NCI-H526 (cell line): Measurements from ENCODE around the gene TTC1.
"Not testable (repeated sequence)": the region's sequence is repeated elsewhere in the genome, so short reads cannot be mapped to it uniquely, and the experiment has no call there.

Source experiments
- DNase-seq, 2 experiments: peaks; one replicate each; lab custom pipeline; 2025; lab: John Stamatoyannopoulos, UW

Gene TTC1

DNA sequence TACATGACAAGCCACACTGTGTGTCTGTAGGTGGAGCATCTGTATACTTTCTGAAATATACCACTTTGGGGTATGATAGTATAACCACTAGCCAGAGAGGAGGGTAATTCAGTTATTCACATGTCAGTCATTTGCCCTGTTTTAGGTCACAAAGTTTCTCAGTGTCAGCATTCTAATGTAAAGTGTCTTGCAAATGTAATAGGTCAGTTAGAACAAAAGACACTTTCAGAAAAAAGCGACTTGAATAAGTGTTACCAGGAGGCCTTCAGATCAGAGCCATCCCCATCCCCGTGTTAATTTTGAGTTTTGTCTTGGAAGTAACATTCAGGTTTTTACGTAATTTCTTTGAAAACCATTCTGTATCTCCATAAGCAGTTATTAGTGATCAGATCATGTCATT, 33.7 kb downstream of the TTC1 start:
- no peak for DNase-seq

DNA sequence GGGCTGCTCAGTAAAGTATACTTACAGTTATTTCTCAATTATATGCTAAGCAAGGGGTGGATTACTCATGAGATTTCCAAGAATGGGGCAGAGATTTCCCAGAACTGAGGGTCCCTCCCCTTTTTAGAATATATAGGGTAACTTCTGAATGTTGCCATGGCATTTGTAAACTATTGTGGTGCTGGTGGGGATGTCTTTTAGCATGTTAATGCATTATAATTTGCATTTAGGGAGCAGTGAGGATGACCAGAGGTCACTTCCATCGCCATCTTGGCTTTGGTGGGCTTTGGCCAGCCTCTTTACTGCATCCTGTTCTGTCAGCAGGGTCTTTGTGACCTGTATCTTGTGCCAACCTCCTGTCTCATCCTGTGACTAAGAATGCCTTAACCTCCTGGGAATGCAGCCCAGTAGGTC, 35.5 kb downstream of the TTC1 start:
- no peak for DNase-seq

DNA sequence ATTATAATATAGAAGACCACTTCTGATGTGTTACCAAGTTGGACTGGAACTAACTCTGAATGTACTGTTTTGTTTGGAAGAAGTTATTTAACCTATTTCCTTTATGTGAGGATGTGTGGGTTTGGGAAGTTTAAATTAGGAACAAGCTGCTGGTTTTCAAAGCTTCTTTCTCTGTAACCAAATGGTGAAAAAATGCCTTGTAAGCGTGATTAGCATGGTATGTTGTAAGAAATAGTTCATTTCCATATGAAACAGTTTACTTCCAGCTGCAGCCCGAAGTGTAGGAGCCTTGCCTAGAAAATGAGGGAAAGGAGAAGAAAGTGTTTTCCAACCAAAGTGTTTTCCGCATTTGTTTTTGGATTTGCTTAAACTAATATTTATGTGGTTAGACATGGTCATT, 36.0 kb downstream of the TTC1 start:
- DNase-seq, result peak; percentile 23 to 49

DNA sequence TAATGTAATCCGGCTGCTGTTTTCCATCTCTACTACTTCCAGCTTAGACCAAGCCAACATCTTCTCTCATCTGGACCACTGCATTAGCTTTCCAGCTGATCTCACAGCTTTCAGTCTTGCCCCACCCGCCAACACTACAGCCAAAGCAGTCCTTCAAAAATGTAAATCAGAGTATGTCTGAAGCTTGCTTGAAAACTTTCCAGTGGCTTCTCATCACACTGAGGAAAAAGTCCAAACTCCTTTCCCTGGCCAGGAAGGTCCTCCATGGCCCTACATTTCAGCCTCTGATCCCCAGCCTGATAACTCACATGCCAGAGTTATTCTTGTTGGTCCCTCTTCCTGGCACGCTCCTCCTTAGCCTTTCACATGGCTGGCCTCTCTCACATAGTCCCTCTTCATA, 38.5 kb downstream of the TTC1 start:
- DNase-seq, result no peak

DNA sequence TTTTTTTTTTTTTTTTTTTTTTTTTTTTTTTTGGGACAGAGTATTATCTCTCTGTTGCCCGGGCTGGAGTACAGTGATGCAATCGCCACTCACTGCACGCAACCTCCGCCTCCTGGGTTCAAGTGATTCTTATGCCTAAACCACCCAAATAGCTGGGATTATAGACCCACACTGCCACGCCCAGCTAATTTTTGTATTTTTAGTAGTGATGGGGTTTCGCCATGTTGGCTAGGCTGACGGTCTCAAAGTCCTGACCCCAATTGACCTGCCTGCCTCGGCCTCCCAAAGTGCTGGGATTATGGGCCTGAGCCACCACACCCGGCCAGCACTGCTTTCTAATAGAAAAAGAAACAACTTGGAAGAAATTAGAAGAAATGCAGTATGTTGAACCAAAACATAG, 39.2 kb downstream of the TTC1 start:
- DNase-seq, result no peak

- DNase-seq, result no peak
Measured at GRCh38 chr5:160049099-160049498, 40.2 kb downstream of the TTC1 start.

GRCh38 chr5:160054047-160054446, 45.1 kb downstream of the TTC1 start:
- no peak for DNase-seq

GRCh38 chr5:160054831-160055230, 45.9 kb downstream of the TTC1 start:
- no peak for DNase-seq

DNA sequence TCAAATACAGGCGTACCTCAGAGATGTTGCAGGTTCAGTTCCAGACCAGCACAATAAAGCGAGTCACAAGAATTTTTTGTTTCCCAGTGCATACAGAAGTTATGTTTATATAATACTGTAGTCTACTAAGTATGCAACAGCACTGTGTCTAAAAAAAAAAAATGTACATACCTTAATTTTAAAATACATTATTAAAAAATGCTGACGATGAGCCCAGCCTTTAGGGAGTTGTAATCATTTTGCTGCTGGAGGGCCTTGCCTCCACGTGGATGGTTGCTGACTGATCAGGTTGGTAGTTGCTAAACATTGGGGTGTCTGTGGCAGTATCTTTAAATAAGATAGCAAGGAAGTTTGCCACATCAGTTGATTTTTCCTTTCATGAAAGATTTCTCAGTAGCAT, 48.3 kb downstream of the TTC1 start:
- no peak for DNase-seq

- no peak for DNase-seq
Measured at GRCh38 chr5:160060001-160060400, 51.1 kb downstream of the TTC1 start.

DNA sequence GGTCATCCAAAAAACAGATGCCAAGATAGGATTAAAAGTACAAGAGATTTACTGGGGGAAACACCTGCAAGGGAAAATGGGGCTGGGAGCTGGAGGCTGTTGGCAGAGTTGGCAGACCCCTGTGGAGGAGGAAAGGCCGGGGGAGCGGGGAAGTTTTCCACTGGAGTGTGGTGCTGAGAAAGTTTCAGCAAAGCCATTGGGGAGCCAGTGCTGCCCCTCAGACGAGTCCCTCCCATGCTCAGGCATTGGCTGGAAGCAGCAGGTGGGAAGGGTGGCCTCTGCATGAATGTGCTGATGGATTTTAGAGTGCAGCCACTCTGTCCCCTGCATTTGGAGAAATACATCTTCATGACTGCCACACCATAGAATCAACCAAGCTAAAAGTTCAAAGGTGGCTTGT, 52.8 kb downstream of the TTC1 start:
- DNase-seq, result no peak

DNA sequence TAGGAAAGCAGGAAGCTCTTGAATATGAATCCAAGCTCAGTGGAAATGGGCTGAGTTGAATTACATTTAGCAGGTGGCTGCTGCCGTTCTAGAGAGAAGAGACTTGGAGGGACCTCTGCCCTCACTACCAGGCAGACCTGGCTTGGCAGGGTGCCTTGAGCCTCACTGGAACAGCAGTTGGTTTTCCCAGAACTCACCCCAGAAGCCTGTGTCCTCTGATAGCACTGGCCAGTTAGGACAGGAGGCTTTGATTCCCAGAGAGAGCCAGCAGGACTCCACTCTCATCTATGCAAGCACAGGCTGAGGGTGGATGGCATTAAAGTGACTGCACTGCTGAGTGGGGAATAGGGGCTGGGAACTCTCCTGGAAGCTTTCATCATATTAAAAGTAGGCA, 55.5 kb downstream of the TTC1 start:
- no peak for DNase-seq

- no peak for DNase-seq
Measured at GRCh38 chr5:160064995-160065614, 56.2 kb downstream of the TTC1 start.

DNA sequence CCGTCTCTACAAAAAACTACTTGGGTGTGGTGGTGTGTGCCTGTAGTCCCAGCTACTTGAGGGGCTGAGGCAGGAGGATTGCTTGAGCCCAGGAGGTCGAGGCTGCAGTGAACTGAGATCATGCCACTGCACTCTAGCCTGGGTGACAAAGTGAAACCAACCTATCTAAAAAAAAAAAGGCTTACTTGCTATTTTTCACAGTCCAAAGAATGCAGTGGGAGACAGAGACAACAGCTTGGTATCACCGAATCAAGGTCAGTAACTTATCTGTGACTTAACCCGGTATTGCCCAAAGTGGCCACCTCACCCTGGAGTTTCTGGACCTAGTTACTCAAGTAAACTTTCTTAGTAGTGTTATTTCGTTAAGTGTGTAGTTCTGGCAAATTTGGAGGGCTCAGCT, 60.2 kb downstream of the TTC1 start:
- not testable (repeated sequence) for DNase-seq

- no peak for DNase-seq
Measured at GRCh38 chr5:160071516-160071915, 62.6 kb downstream of the TTC1 start.

DNA sequence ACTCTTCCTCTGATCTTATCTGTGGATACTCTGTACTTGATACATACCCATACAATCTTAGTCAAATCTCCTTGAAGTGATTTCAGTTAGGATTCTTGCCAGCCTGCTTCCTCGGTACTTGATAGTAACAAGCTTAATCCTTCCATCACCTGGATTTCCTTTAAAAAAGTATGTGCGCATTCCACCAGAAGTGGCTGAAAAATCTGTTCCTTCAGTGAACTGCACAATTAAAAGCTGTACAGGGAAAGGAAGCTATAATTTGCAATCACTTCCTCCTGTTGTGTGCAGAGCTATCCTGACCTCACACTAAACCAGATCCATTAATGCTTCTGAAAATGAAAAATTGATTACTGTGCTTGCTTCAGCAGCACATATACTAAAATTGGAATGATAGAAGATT, 63.0 kb downstream of the TTC1 start:
- no peak for DNase-seq

GRCh38 chr5:160075073-160075472, 66.1 kb downstream of the TTC1 start:
- DNase-seq, result no peak

GRCh38 chr5:160076997-160077396, 68.1 kb downstream of the TTC1 start:
- DNase-seq, result no peak

DNA sequence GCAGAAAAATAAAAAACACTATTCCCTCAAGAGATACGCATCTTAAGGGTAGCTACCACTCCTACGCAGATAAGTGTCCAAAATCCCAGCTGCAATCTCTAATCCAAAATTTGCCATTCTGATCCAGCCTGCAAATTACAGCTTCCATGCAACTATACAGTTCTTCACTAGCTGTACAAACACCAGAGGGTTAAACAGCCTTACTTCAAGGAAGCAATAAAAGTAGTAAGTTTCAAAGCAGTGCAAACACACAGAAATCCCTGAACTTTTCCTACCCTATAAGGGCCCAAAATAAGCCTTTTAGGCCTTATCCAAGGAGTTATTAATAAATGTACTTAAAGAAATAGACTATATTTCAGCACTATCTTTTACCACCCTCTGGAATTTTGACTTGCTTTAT, 70.8 kb downstream of the TTC1 start:
- no peak for DNase-seq

DNA sequence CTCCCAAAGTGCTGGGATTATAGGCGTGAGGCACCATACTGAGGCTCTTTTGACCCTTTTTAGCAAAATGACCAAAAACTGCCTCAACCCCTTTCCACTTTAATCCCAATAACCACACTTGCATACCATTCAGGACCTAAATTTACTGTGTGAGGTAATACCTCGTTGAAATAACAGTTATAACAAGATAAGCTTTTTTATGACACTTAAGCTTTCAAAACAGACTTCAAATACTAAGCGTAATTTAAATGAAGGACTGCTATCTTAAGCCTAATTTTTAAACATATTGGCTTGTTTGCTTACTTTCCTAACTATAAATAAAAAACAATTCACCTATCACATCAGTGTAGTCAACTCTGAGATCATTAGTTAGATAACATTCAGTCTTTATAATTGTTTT, 72.6 kb downstream of the TTC1 start:
- DNase-seq, result no peak

GRCh38 chr5:160082614-160083500, 73.9 kb downstream of the TTC1 start:
- no peak for DNase-seq

DNA sequence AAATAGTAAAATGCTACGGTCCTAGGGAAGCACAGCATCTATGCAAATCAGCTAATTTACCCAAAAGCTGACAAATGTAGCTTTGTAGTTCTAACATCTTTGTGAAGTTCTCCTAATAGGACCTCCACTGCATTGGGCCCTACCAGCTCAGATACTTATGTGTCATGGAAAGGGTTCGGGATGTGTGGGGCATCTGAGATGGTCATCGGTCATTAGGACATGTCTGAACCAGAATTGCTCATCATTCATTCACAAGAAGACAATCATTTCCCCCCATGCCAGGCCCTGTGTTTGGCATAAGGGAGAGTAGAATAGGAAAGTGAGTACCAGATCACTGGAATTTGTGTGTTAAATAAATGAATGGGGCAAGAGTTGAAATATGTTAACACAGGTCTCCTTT, 74.6 kb downstream of the TTC1 start:
- no peak for DNase-seq

DNA sequence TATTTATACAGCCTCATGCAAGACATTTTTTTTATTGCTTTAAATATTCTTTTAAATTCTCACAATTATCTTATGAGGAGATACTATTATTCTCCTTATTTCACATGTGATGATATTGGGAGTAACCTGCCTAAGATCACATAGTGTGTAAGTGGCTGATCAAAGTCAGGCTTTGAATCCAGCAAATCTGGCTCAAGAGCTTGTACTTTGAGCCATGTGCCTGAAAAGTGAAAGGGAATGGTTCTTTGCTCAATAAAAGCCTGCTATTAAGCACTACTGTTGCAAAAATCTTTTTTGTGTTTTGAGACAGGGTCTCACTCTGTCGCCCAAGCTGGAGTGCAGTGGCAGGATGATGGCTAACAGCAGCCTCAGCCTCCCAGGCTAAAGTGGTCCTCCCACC, 75.2 kb downstream of the TTC1 start:
- DNase-seq, result no peak

- DNase-seq, result no peak
Measured at GRCh38 chr5:160087199-160087598, 78.3 kb downstream of the TTC1 start.
